Fibroblast of skin of right quadriceps (primary cell): Measurements from ENCODE around the gene WDR13.
"Not testable (repeated sequence)": the region's sequence is repeated elsewhere in the genome, so short reads cannot be mapped to it uniquely, and the experiment has no call there.

ENCODE experiments used
- DNase-seq: peaks from one replicate; pipeline ENCODE4 v3.0.0-alpha.2; 2013

Gene WDR13

GRCh38 chrX:48595929-48596328 lies 1.4 kb upstream of the WDR13 start:
- no peak for DNase-seq

- DNase-seq: no peak
Measured at GRCh38 chrX:48598614-48599013, 1.3 kb downstream of the WDR13 start.

GRCh38 chrX:48599341-48599740 lies 2.0 kb downstream of the WDR13 start:
- DNase-seq: no peak

GRCh38 chrX:48600226-48600625 lies 2.9 kb downstream of the WDR13 start:
- no peak for DNase-seq

- no peak for DNase-seq
Measured at GRCh38 chrX:48601741-48602394, 4.6 kb downstream of the WDR13 start.

GRCh38 chrX:48604701-48605100 lies 7.4 kb downstream of the WDR13 start:
- no peak for DNase-seq

GRCh38 chrX:48606091-48606490 lies 8.8 kb downstream of the WDR13 start:
- DNase-seq: no peak

- DNase-seq: no peak
Measured at GRCh38 chrX:48611703-48612102, 14.4 kb downstream of the WDR13 start.

- no peak for DNase-seq
Measured at GRCh38 chrX:48613502-48614160, 16.3 kb downstream of the WDR13 start.

GRCh38 chrX:48616576-48616975 lies 19.3 kb downstream of the WDR13 start:
- DNase-seq: no peak

GRCh38 chrX:48617542-48618340 lies 20.4 kb downstream of the WDR13 start:
- peak; percentile 48 for DNase-seq

- no peak for DNase-seq
Measured at GRCh38 chrX:48626401-48627298, 29.4 kb downstream of the WDR13 start.

- DNase-seq: peak; percentile 88
Measured at GRCh38 chrX:48631376-48632090, 34.2 kb downstream of the WDR13 start.

GRCh38 chrX:48632207-48632606 lies 34.9 kb downstream of the WDR13 start:
- DNase-seq: no peak

- no peak for DNase-seq
Measured at GRCh38 chrX:48636301-48636700, 39.0 kb downstream of the WDR13 start.

- DNase-seq: no peak
Measured at GRCh38 chrX:48636776-48637175, 39.5 kb downstream of the WDR13 start.

GRCh38 chrX:48645669-48646068 lies 48.4 kb downstream of the WDR13 start:
- no peak for DNase-seq

- peak; percentile 39 for DNase-seq
Measured at GRCh38 chrX:48648336-48648751, 51.1 kb downstream of the WDR13 start.

- DNase-seq: no peak
Measured at GRCh38 chrX:48649102-48649501, 51.8 kb downstream of the WDR13 start.

- not testable (repeated sequence) for DNase-seq
Measured at GRCh38 chrX:48652055-48652579, 54.8 kb downstream of the WDR13 start.

GRCh38 chrX:48654746-48655145 lies 57.5 kb downstream of the WDR13 start:
- not testable (repeated sequence) for DNase-seq
